ENCODE data around the gene SLC25A30. TPM values are rescaled to one million over a fixed set of nuclear protein-coding genes. Genes with fewer than 3 reads are reported as not detected.

Gene SLC25A30
- total RNA-seq, 3 donors from 2014 or later (not counting 1 experiment from before 2014, with no cell fraction given) = 15.0 to 22.3 (median 22.0) TPM

GRCh38 chr13:45362939-45363338 is 55.2 kb downstream of the SLC25A30 start:
- Histone ChIP-seq H3K27ac (ENCODE audit: low read length) (no peak overlapping the region), H3K27me3 (ENCODE audit: control insufficient read depth, insufficient read depth, low read length) (no peaks in the 10 kb centered on the region), H3K4me1 (ENCODE audit: control insufficient read depth, insufficient read depth, low read length) (peaks cover 20% of the 10 kb centered on the region), H3K4me3 (ENCODE audit: low read length) (no peak overlapping the region), H3K36me3 (ENCODE audit: control insufficient read depth, insufficient read depth, low read length) (peaks cover 2% of the 10 kb centered on the region), H3K9me3 (ENCODE audit: control insufficient read depth, insufficient read depth, low read length) (no peaks in the 10 kb centered on the region)
- TF ChIP-seq CTCF (IDR thresholded peaks at IDR 0.05) = no peak
- Mint-ChIP-seq H3K4me1 (peaks cover 20 to 31% of the 10 kb centered on the region in 2 donors), H3K27ac (peak overlapping the region; percentile 17 to 44), H3K9me3 (no peaks in the 10 kb centered on the region), H3K36me3 (no peaks in the 10 kb centered on the region), H3K27me3 (ENCODE audit: low read depth in 2 of 2) (no peaks in the 10 kb centered on the region), H3K4me3 (no peak overlapping the region)
- DNase-seq (peak in 1 of 2 donors; percentile 20), ATAC-seq (no peak)
- intact Hi-C loops (cut with micrococcal nuclease) = loop anchor here (10.0 kb wide), 1 partner anchor 52 kb away; the partner anchor contains the start of gene SLC25A30
- 73% methylated on average over 2 of the region's 2 CpGs for WGBS (ENCODE audit: insufficient coverage)

GRCh38 chr13:45361596-45362206 is 56.5 kb downstream of the SLC25A30 start:
- H3K27ac ChIP-seq (ENCODE audit: low read length) = no peak overlapping the region
- H3K36me3 ChIP-seq (ENCODE audit: control insufficient read depth, insufficient read depth, low read length) = peaks cover 2% of the 10 kb centered on the region
- peaks cover 16% of the 10 kb centered on the region for H3K4me1 ChIP-seq (ENCODE audit: control insufficient read depth, insufficient read depth, low read length)
- H3K4me3 ChIP-seq (ENCODE audit: low read length) = no peak overlapping the region
- intact Hi-C loops (cut with micrococcal nuclease) = loop anchor here (10.0 kb wide), 1 partner anchor 53 kb away; the partner anchor contains the start of gene SLC25A30
- 96% methylated on average over 14 of the region's 14 CpGs for WGBS (ENCODE audit: insufficient coverage)
- no peaks in the 10 kb centered on the region for H3K36me3 Mint-ChIP-seq
- H3K4me3 Mint-ChIP-seq = no peak overlapping the region
- no peaks in the 10 kb centered on the region for H3K27me3 Mint-ChIP-seq (ENCODE audit: low read depth in 2 of 2)
- H3K27ac Mint-ChIP-seq = peak overlapping the region in 1 of 2 donors; percentile 17
- ATAC-seq = no peak
- no peak for DNase-seq
- TF ChIP-seq CTCF (IDR thresholded peaks at IDR 0.05) = no peak
- peaks cover 20 to 30% of the 10 kb centered on the region in 2 donors for H3K4me1 Mint-ChIP-seq
- no peaks in the 10 kb centered on the region for H3K9me3 ChIP-seq (ENCODE audit: control insufficient read depth, insufficient read depth, low read length)
- no peaks in the 10 kb centered on the region for H3K9me3 Mint-ChIP-seq
- no peaks in the 10 kb centered on the region for H3K27me3 ChIP-seq (ENCODE audit: control insufficient read depth, insufficient read depth, low read length)

GRCh38 chr13:45356966-45357672 is 61.1 kb downstream of the SLC25A30 start:
- intact Hi-C loops (cut with micrococcal nuclease) = no loop called here
- no peak for ATAC-seq
- no peak for DNase-seq
- Histone ChIP-seq H3K4me3 (ENCODE audit: low read length) (no peak overlapping the region), H3K9me3 (ENCODE audit: control insufficient read depth, insufficient read depth, low read length) (no peaks in the 10 kb centered on the region), H3K27me3 (ENCODE audit: control insufficient read depth, insufficient read depth, low read length) (no peaks in the 10 kb centered on the region), H3K36me3 (ENCODE audit: control insufficient read depth, insufficient read depth, low read length) (peaks cover 16% of the 10 kb centered on the region), H3K4me1 (ENCODE audit: control insufficient read depth, insufficient read depth, low read length) (peaks cover 9% of the 10 kb centered on the region), H3K27ac (ENCODE audit: low read length) (no peak overlapping the region)
- TF ChIP-seq CTCF (IDR thresholded peaks at IDR 0.05) = no peak
- WGBS (ENCODE audit: insufficient coverage) = 39% methylated on average over 7 of the region's 7 CpGs
- Mint-ChIP-seq H3K36me3 (no peaks in the 10 kb centered on the region), H3K9me3 (no peaks in the 10 kb centered on the region), H3K27me3 (ENCODE audit: low read depth in 2 of 2) (no peaks in the 10 kb centered on the region), H3K27ac (peak overlapping the region; percentile 75 to 76), H3K4me1 (peaks cover 14 to 16% of the 10 kb centered on the region in 2 donors), H3K4me3 (no peak overlapping the region)

Measured in natural killer cell (primary cell).